CD14-positive monocyte (primary cell): ENCODE measurements around the gene SLC24A3. TPM values are rescaled to one million over a fixed set of nuclear protein-coding genes. Genes with fewer than 3 reads are reported as not detected.

Experiments used
- DNase-seq, 3 donors: peaks; one replicate each; pipeline ENCODE4 v3.0.0-alpha.2; 2011 to 2022
- H2AFZ ChIP-seq: 2 replicates; pipeline ENCODE4 v1.6.0; 2012; ENCODE audit warnings: mild to moderate bottlenecking, low read depth, low read length, inconsistent platforms; ENCODE audit not compliant: insufficient read depth, poor library complexity, severe bottlenecking
- H3K27ac ChIP-seq, 2 donors: 1 replicate in 1 of 2; 2 replicates in 1 of 2; pipeline ENCODE4 v1.5.1; 2012 to 2013; ENCODE audit warnings: low read length in 2 of 2, control low read depth in 1 of 2, inconsistent platforms in 1 of 2, low read depth in 1 of 2, mild to moderate bottlenecking in 1 of 2
- H3K27me3 ChIP-seq, 2 donors: one replicate each; pipeline versions ENCODE4 v1.6.0 to v1.6.1; 2011 to 2013; ENCODE audit warnings: low read length in 2 of 2; ENCODE audit not compliant: control insufficient read depth in 2 of 2, insufficient read depth in 2 of 2
- H3K36me3 ChIP-seq, 2 donors: replicated peaks in 1 of 2; 1 replicate in 1 of 2; 2 replicates in 1 of 2; pipeline versions ENCODE4 v1.5.1 to v1.6.1; 2012 to 2013; ENCODE audit warnings: low read length in 2 of 2, control low read depth in 1 of 2, inconsistent platforms in 1 of 2, mild to moderate bottlenecking in 1 of 2; ENCODE audit not compliant: insufficient read depth in 2 of 2, control insufficient read depth in 1 of 2
- H3K4me1 ChIP-seq, 2 donors: 1 replicate in 1 of 2; 2 replicates in 1 of 2; pipeline versions ENCODE4 v1.5.1 to v1.6.1; 2012 to 2013; ENCODE audit warnings: low read length in 2 of 2, control low read depth in 1 of 2, inconsistent platforms in 1 of 2, mild to moderate bottlenecking in 1 of 2, moderate library complexity in 1 of 2; ENCODE audit not compliant: insufficient read depth in 2 of 2, control insufficient read depth in 1 of 2
- H3K4me2 ChIP-seq: replicated peaks from 2 replicates; pipeline ENCODE3; 2012; ENCODE audit warnings: low read length, moderate library complexity, mild to moderate bottlenecking; ENCODE audit not compliant: poor library complexity, severe bottlenecking; ENCODE audit errors: extremely low read depth
- H3K4me3 ChIP-seq, 3 experiments: fragments of 200-600 bp in 1 of 3; sonication (generic) in 1 of 3; replicated peaks in 1 of 3; 1 replicate in 2 of 3; 2 replicates in 1 of 3; pipeline ENCODE4 v1.5.1; 2011 to 2013; ENCODE audit warnings: low read length in 3 of 3, mild to moderate bottlenecking in 3 of 3, control low read depth in 2 of 3, low read depth in 2 of 3, inconsistent platforms in 1 of 3, moderate library complexity in 1 of 3
- H3K79me2 ChIP-seq: 2 replicates; pipeline ENCODE4 v1.6.0; 2012; ENCODE audit warnings: mild to moderate bottlenecking, control low read depth, inconsistent platforms, low read length, moderate library complexity; ENCODE audit not compliant: insufficient read depth
- H3K9ac ChIP-seq: 2 replicates; pipeline ENCODE4 v1.6.0; 2017; ENCODE audit warnings: low read length, mild to moderate bottlenecking; ENCODE audit not compliant: insufficient read depth, poor library complexity, severe bottlenecking
- H3K9me3 ChIP-seq, 2 donors: replicated peaks in 1 of 2; 1 replicate in 1 of 2; 2 replicates in 1 of 2; pipeline versions ENCODE4 v1.5.1 to v1.6.1; 2012 to 2013; ENCODE audit warnings: low read length in 2 of 2, control low read depth in 1 of 2; ENCODE audit not compliant: control insufficient read depth in 1 of 2, insufficient read depth in 1 of 2
- H4K20me1 ChIP-seq: 2 replicates; pipeline ENCODE4 v1.6.0; 2012; ENCODE audit warnings: mild to moderate bottlenecking, low read length, control low read depth, moderate library complexity; ENCODE audit not compliant: insufficient read depth
- H3K27ac Mint-ChIP-seq, 7 donors: one replicate each; pipeline ENCODE4 v1.8.0; 2020; ENCODE audit warnings: mild to moderate bottlenecking in 7 of 7, mixed read lengths in 7 of 7, moderate library complexity in 6 of 7, inconsistent platforms in 2 of 7
- H3K27me3 Mint-ChIP-seq, 3 donors: one replicate each; pipeline ENCODE4 v1.8.0; 2021 to 2022; ENCODE audit warnings: low read depth in 3 of 3, mild to moderate bottlenecking in 3 of 3, mixed read lengths in 3 of 3, moderate library complexity in 3 of 3, inconsistent platforms in 1 of 3
- H3K36me3 Mint-ChIP-seq, 2 donors: one replicate each; pipeline ENCODE4 v1.8.0; 2020; ENCODE audit warnings: mixed read lengths in 2 of 2, inconsistent platforms in 1 of 2, mild to moderate bottlenecking in 1 of 2
- H3K4me1 Mint-ChIP-seq: one replicate; pipeline ENCODE4 v1.8.0; 2020; ENCODE audit warnings: mild to moderate bottlenecking, mixed read lengths
- H3K4me3 Mint-ChIP-seq, 2 donors: one replicate each; pipeline ENCODE4 v1.8.0; 2020; ENCODE audit warnings: mild to moderate bottlenecking in 2 of 2, mixed read lengths in 2 of 2, moderate library complexity in 1 of 2
- H3K9me3 Mint-ChIP-seq, 7 donors: one replicate each; pipeline ENCODE4 v1.8.0; 2020 to 2022; ENCODE audit warnings: mixed read lengths in 7 of 7, mild to moderate bottlenecking in 6 of 7, moderate library complexity in 6 of 7, inconsistent platforms in 2 of 7
- CTCF ChIP-seq: fragments of 200-600 bp; IDR thresholded peaks from one replicate; pipeline ENCODE4 v1.8.0; 2022; ENCODE audit warnings: antibody characterized with exemption, mild to moderate bottlenecking
- WGBS: methylation state at CpG from one replicate; pipeline ENCODE4 v1.1.5; 2013; ENCODE audit warnings: missing lambda C conversion rate; ENCODE audit not compliant: insufficient coverage; 5-methylcytosine and 5-hydroxymethylcytosine counted together
- intact Hi-C, 2 donors: fragments of 100-400 bp; cut with micrococcal nuclease; formaldehyde crosslinking; loops; one replicate each; pipeline versions ENCODE4 v1.15.0 to v1.15.1; 2023
- polyA plus RNA-seq, 3 donors: library from polyadenylated mRNA; depleted of rRNA in 1 of 3; unstranded in 2 of 3; stranded (reverse) in 1 of 3; fragments of 300-500 nt in 2 of 3; fragments of >200 nt in 1 of 3; fragmentation: Illumina TruSeq in 2 of 3; gene quantifications; 1 replicate in 2 of 3; 2 replicates in 1 of 3; pipeline ENCODE4 v1.2.3, GENCODE V29; 2012 to 2021

SLC24A3 gene
- polyA plus RNA-seq, 3 donors, result 0.04 to 0.08 TPM; not detected in 1

DNA sequence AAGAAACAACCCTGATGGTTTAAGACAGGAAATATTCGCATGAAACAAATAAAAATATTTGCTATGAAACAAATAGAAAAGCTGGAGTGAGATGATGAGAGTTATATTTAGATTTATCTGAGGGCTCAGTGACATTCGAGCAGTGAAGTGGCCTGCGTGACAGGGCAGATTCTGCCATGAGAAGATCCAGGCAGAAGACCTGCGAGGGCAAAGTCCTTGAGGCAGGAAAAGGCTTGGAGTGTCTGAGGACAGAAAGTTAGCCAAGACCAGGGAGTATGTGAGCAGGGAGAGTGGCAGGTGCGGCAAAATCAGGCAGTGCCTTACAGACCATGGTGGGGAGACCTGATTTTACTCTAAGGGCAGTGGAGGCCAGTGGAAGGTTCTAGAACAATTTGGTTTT lies 478.7 kb downstream of the SLC24A3 start:
- peaks cover 24 to 29% of the 10 kb centered on the region in 2 donors for H3K4me1 ChIP-seq
- H3K79me2 ChIP-seq, result no peaks in the 10 kb centered on the region
- no peaks in the 10 kb centered on the region for H3K9me3 ChIP-seq
- Mint-ChIP-seq H3K4me3 (no peak overlapping the region), H3K4me1 (peaks cover 37% of the 10 kb centered on the region), H3K9me3 (peaks cover 0 to 3% (median 0%) of the 10 kb centered on the region in 7 donors), H3K27ac (no peak overlapping the region), H3K36me3 (no peaks in the 10 kb centered on the region), H3K27me3 (peaks cover 0 to 4% (median 0%) of the 10 kb centered on the region in 3 donors)
- no peak overlapping the region for H3K9ac ChIP-seq
- DNase-seq, result no peak
- no peak overlapping the region for H3K4me2 ChIP-seq
- H2AFZ ChIP-seq, result no peak overlapping the region
- no peaks in the 10 kb centered on the region for H3K36me3 ChIP-seq
- H3K27ac ChIP-seq, result no peak overlapping the region
- H3K27me3 ChIP-seq, result no peaks in the 10 kb centered on the region
- intact Hi-C loops, result loop anchor here (5.0 to 10.0 kb wide), 4 partner anchors 56 to 306 kb away; no protein-coding TSS in a partner anchor
- H3K4me3 ChIP-seq, result no peak overlapping the region
- TF ChIP-seq CTCF, result no peak
- 95% methylated on average over 4 of the region's 5 CpGs for WGBS
- no peaks in the 10 kb centered on the region for H4K20me1 ChIP-seq

GRCh38 chr20:19692100-19692499 lies 479.7 kb downstream of the SLC24A3 start:
- Histone ChIP-seq H3K79me2 (no peaks in the 10 kb centered on the region), H3K36me3 (no peaks in the 10 kb centered on the region), H4K20me1 (no peaks in the 10 kb centered on the region), H3K4me3 (no peak overlapping the region), H3K27me3 (no peaks in the 10 kb centered on the region), H3K9ac (no peak overlapping the region), H2AFZ (no peak overlapping the region), H3K27ac (no peak overlapping the region), H3K4me1 (peaks cover 19 to 22% of the 10 kb centered on the region in 2 donors), H3K4me2 (no peak overlapping the region), H3K9me3 (no peaks in the 10 kb centered on the region)
- DNase-seq, result no peak
- no peak overlapping the region for H3K4me3 Mint-ChIP-seq
- no peak overlapping the region for H3K27ac Mint-ChIP-seq
- H3K36me3 Mint-ChIP-seq, result no peaks in the 10 kb centered on the region
- H3K4me1 Mint-ChIP-seq, result peaks cover 28% of the 10 kb centered on the region
- peaks cover 0 to 6% (median 0%) of the 10 kb centered on the region in 3 donors for H3K27me3 Mint-ChIP-seq
- intact Hi-C loops, result loop anchor here (5.0 to 10.0 kb wide), 4 partner anchors 55 to 305 kb away; no protein-coding TSS in a partner anchor
- H3K9me3 Mint-ChIP-seq, result peaks cover 0 to 2% (median 0%) of the 10 kb centered on the region in 7 donors
- no peak for TF ChIP-seq CTCF
- 20% methylated on average over 1 of the region's 4 CpGs for WGBS
